Common myeloid progenitor, CD34-positive (primary cell): ENCODE data around the gene PLCL1.
A peak's percentile ranks its signal among the peaks of the same experiment; 100 is the strongest.

Experiments used
- CTCF ChIA-PET: fragments of 350-600 bp; sonication (Branson Sonifier 250); formaldehyde crosslinking; loops from one replicate; lab custom pipeline; 2021; ENCODE audit warnings: antibody characterized with exemption; lab: Charles Lee
- POLR2A ChIA-PET: fragments of 350-600 bp; sonication (Branson Sonifier 250); formaldehyde crosslinking; loops from one replicate; lab custom pipeline; 2021; ENCODE audit warnings: antibody characterized with exemption; lab: Charles Lee
- DNase-seq, 3 donors: peaks; one replicate each; pipeline versions ENCODE4 v3.0.0 to v3.0.0-alpha.2; 2013
- H3K27ac ChIP-seq, 2 experiments: 1 replicate in 1 of 2; 2 replicates in 1 of 2; pipeline ENCODE4 v1.7.0; 2013; ENCODE audit warnings: inconsistent platforms in 2 of 2, low read length in 2 of 2, mild to moderate bottlenecking in 2 of 2, low read depth in 1 of 2, moderate library complexity in 1 of 2; ENCODE audit not compliant: severe bottlenecking in 2 of 2, insufficient read depth in 1 of 2, poor library complexity in 1 of 2
- H3K27me3 ChIP-seq, 5 experiments: replicated peaks in 2 of 5; 1 replicate in 3 of 5; 2 replicates in 2 of 5; pipeline versions ENCODE4 v1.6.1 to v1.7.0; 2013; ENCODE audit warnings: low read length in 4 of 5, mild to moderate bottlenecking in 2 of 5, moderate library complexity in 2 of 5, inconsistent platforms in 1 of 5; ENCODE audit not compliant: insufficient read depth in 5 of 5, control insufficient read depth in 4 of 5
- H3K36me3 ChIP-seq, 4 experiments: 1 replicate in 2 of 4; 2 replicates in 2 of 4; pipeline versions ENCODE4 v1.6.1 to v1.7.0; 2013; ENCODE audit warnings: low read length in 3 of 4, control low read depth in 1 of 4, mild to moderate bottlenecking in 1 of 4; ENCODE audit not compliant: control insufficient read depth in 4 of 4, insufficient read depth in 4 of 4
- H3K4me1 ChIP-seq, 4 experiments: 1 replicate in 3 of 4; 2 replicates in 1 of 4; pipeline versions ENCODE4 v1.6.1 to v1.7.1; 2013; ENCODE audit warnings: low read length in 3 of 4, mild to moderate bottlenecking in 3 of 4, control low read depth in 1 of 4, inconsistent platforms in 1 of 4, moderate library complexity in 1 of 4; ENCODE audit not compliant: control insufficient read depth in 4 of 4, insufficient read depth in 4 of 4; ENCODE audit errors: control extremely low read depth in 1 of 4
- H3K4me3 ChIP-seq, 7 experiments: 1 replicate in 4 of 7; 2 replicates in 3 of 7; pipeline versions ENCODE4 v1.5.1 to v1.7.0; 2013; ENCODE audit warnings: mild to moderate bottlenecking in 7 of 7, low read length in 6 of 7, moderate library complexity in 6 of 7, inconsistent platforms in 2 of 7, low read depth in 2 of 7, control low read depth in 1 of 7; ENCODE audit not compliant: insufficient read depth in 4 of 7, control insufficient read depth in 1 of 7; ENCODE audit errors: extremely low read depth in 1 of 7
- H3K9me3 ChIP-seq, 5 experiments: 1 replicate in 4 of 5; 2 replicates in 1 of 5; pipeline versions ENCODE4 v1.6.1 to v1.7.1; 2013; ENCODE audit warnings: low read length in 4 of 5, mild to moderate bottlenecking in 2 of 5, inconsistent platforms in 1 of 5, low read depth in 1 of 5, moderate library complexity in 1 of 5; ENCODE audit not compliant: control insufficient read depth in 4 of 5, insufficient read depth in 2 of 5; ENCODE audit errors: control extremely low read depth in 1 of 5
- WGBS: methylation state at CpG from one replicate; pipeline ENCODE4 v1.1.5; 2013; ENCODE audit not compliant: insufficient coverage; 5-methylcytosine and 5-hydroxymethylcytosine counted together

Gene PLCL1

GRCh38 chr2:197866455-197866854 lies 62.1 kb downstream of the PLCL1 start:
- no peak overlapping the region for H3K27ac ChIP-seq
- H3K4me1 ChIP-seq = peaks cover 5 to 12% (median 9%) of the 10 kb centered on the region in 4 experiments
- ChIA-PET CTCF (no interaction called here), POLR2A (no interaction called here)
- no peaks in the 10 kb centered on the region for H3K27me3 ChIP-seq
- H3K9me3 ChIP-seq = no peaks in the 10 kb centered on the region
- H3K4me3 ChIP-seq = no peak overlapping the region
- no peaks in the 10 kb centered on the region for H3K36me3 ChIP-seq
- DNase-seq = no peak

GRCh38 chr2:197867033-197867432 lies 62.6 kb downstream of the PLCL1 start:
- Histone ChIP-seq H3K27me3 (no peaks in the 10 kb centered on the region), H3K4me1 (peaks cover 5 to 12% (median 9%) of the 10 kb centered on the region in 4 experiments), H3K27ac (no peak overlapping the region), H3K4me3 (no peak overlapping the region), H3K36me3 (no peaks in the 10 kb centered on the region), H3K9me3 (no peaks in the 10 kb centered on the region)
- POLR2A ChIA-PET = no interaction called here
- DNase-seq = no peak
- no CpG with 5 or more reads among the region's 2 CpGs for WGBS
- CTCF ChIA-PET = no interaction called here

- H3K4me1 ChIP-seq = peaks cover 5 to 12% (median 9%) of the 10 kb centered on the region in 4 experiments
- 100% methylated on average over 1 of the region's 3 CpGs for WGBS
- H3K27me3 ChIP-seq = no peaks in the 10 kb centered on the region
- ChIA-PET CTCF (no interaction called here), POLR2A (no interaction called here)
- H3K4me3 ChIP-seq = no peak overlapping the region
- no peak overlapping the region for H3K27ac ChIP-seq
- no peak for DNase-seq
- no peaks in the 10 kb centered on the region for H3K36me3 ChIP-seq
- H3K9me3 ChIP-seq = no peaks in the 10 kb centered on the region
Measured at GRCh38 chr2:197867624-197868023, 63.2 kb downstream of the PLCL1 start.

- Histone ChIP-seq H3K27me3 (no peaks in the 10 kb centered on the region), H3K36me3 (no peaks in the 10 kb centered on the region), H3K4me1 (peaks cover 5 to 12% (median 9%) of the 10 kb centered on the region in 4 experiments), H3K27ac (no peak overlapping the region), H3K4me3 (no peak overlapping the region), H3K9me3 (no peaks in the 10 kb centered on the region)
- ChIA-PET CTCF (no interaction called here), POLR2A (no interaction called here)
- WGBS = 100% methylated on average over 2 of the region's 3 CpGs
- no peak for DNase-seq
Measured at GRCh38 chr2:197868206-197868605, 63.8 kb downstream of the PLCL1 start.

GRCh38 chr2:197869041-197869440 lies 64.6 kb downstream of the PLCL1 start:
- peak in 1 of 3 donors; percentile 5 for DNase-seq
- Histone ChIP-seq H3K4me1 (peaks cover 5 to 12% (median 9%) of the 10 kb centered on the region in 4 experiments), H3K27ac (no peak overlapping the region), H3K4me3 (no peak overlapping the region), H3K36me3 (no peaks in the 10 kb centered on the region), H3K9me3 (no peaks in the 10 kb centered on the region), H3K27me3 (no peaks in the 10 kb centered on the region)
- no CpG with 5 or more reads among the region's 2 CpGs for WGBS
- POLR2A ChIA-PET = no interaction called here
- CTCF ChIA-PET = interaction anchor here (1.1 to 1.7 kb wide), 2 partner anchors 10 to 18 kb away, joined by 4 to 6 read pairs; no protein-coding TSS in a partner anchor

- WGBS = 5% methylated on average over 3 of the region's 8 CpGs
- CTCF ChIA-PET = interaction anchor here (1.1 to 1.7 kb wide), 2 partner anchors 10 to 18 kb away, joined by 4 to 6 read pairs; no protein-coding TSS in a partner anchor
- Histone ChIP-seq H3K27ac (no peak overlapping the region), H3K36me3 (no peaks in the 10 kb centered on the region), H3K4me3 (no peak overlapping the region), H3K9me3 (no peaks in the 10 kb centered on the region), H3K27me3 (no peaks in the 10 kb centered on the region), H3K4me1 (peaks cover 5 to 12% (median 9%) of the 10 kb centered on the region in 4 experiments)
- POLR2A ChIA-PET = no interaction called here
- DNase-seq = peak; percentile 14 to 73 (median 54)
Measured at GRCh38 chr2:197869501-197870111, 65.2 kb downstream of the PLCL1 start.

- H3K4me1 ChIP-seq = peaks cover 5 to 12% (median 9%) of the 10 kb centered on the region in 4 experiments
- H3K27me3 ChIP-seq = no peaks in the 10 kb centered on the region
- no peak for DNase-seq
- CTCF ChIA-PET = interaction anchor here (1.1 to 1.7 kb wide), 3 partner anchors 9 to 19 kb away, joined by 3 to 6 read pairs (median 4); no protein-coding TSS in a partner anchor
- H3K36me3 ChIP-seq = no peaks in the 10 kb centered on the region
- no peak overlapping the region for H3K4me3 ChIP-seq
- no peak overlapping the region for H3K27ac ChIP-seq
- no peaks in the 10 kb centered on the region for H3K9me3 ChIP-seq
- WGBS = no CpG with 5 or more reads among the region's 2 CpGs
- POLR2A ChIA-PET = no interaction called here
Measured at GRCh38 chr2:197870137-197870536, 65.7 kb downstream of the PLCL1 start.
